ENCODE results near the gene GPR18.

Gene GPR18

DNA sequence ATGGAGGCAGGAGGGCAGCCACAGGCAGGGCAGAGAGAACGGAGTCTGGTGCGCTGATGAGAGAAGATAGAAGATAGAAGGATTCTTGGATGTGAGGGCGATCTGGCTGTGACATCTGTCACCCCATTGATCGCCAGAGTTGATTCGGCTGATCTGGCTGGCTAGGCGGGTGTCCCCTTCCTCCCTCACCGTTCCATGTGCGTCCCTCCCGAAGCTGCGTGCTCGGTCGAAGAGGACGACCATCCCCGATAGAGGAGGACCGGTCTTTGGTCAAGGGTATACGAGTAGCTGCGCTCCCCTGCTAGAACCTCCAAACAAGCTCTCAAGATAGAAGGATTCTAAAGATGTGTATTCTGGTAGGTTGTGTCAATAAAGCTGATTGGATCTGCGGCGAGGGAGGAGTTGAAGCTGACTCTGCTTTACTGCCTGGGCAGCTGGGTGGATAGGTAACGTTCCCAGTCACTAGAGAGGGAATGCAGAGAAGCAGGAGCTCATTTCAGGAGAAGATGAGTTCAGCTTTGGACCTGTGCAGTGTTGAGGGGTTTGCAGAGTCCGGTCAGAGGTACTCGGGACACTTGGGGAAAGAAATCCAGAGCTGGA, 52.5 kb downstream of the GPR18 start:
- no peak for DNase-seq

Data from CD4-positive, alpha-beta T cell treated with Interleukin-4 for 1 hour (primary cell).